Thyroid gland (tissue), 4 donors: ENCODE results near the gene GATAD2A.

Source experiments
- POLR2A ChIP-seq, 2 donors: fragments of 450-650 bp; IDR thresholded peaks; one replicate each; pipeline ENCODE4 v1.6.1; 2017; ENCODE audit warnings: antibody characterized with exemption in 2 of 2, mild to moderate bottlenecking in 2 of 2, moderate library complexity in 1 of 2
- TF ChIP-seq, protein P1 (sequence below), 6 experiments: fragments of 200-600 bp in 3 of 6; fragments of 450-650 bp in 3 of 6; sonication (generic) in 3 of 6; IDR thresholded peaks; one replicate each; pipeline ENCODE4 v1.5.1; 2016 to 2019; ENCODE audit warnings: antibody characterized with exemption in 6 of 6, mild to moderate bottlenecking in 2 of 6, inconsistent platforms in 1 of 6, moderate library complexity in 1 of 6

GRCh38 chr19:19460258-19460731 lies 54.8 kb downstream of the GATAD2A start:
- TF ChIP-seq, protein P1, sequence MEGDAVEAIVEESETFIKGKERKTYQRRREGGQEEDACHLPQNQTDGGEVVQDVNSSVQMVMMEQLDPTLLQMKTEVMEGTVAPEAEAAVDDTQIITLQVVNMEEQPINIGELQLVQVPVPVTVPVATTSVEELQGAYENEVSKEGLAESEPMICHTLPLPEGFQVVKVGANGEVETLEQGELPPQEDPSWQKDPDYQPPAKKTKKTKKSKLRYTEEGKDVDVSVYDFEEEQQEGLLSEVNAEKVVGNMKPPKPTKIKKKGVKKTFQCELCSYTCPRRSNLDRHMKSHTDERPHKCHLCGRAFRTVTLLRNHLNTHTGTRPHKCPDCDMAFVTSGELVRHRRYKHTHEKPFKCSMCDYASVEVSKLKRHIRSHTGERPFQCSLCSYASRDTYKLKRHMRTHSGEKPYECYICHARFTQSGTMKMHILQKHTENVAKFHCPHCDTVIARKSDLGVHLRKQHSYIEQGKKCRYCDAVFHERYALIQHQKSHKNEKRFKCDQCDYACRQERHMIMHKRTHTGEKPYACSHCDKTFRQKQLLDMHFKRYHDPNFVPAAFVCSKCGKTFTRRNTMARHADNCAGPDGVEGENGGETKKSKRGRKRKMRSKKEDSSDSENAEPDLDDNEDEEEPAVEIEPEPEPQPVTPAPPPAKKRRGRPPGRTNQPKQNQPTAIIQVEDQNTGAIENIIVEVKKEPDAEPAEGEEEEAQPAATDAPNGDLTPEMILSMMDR (IDR thresholded peaks at IDR 0.05), result no peak
- TF ChIP-seq POLR2A (IDR thresholded peaks at IDR 0.05), result no peak
